Head of caudate nucleus (tissue), 42 donors: ENCODE measurements around the gene RITA1.

Experiments used
- DNase-seq, 42 donors: peaks; one replicate each; pipeline versions ENCODE4 v3.0.0 to v3.0.0-alpha.2; 2020 to 2021; ENCODE audit warnings: mixed read lengths in 7 of 42
- intact Hi-C: fragments of 100-400 bp; cut with DNase I; formaldehyde crosslinking; loops from one replicate; pipeline ENCODE4 v1.15.0; 2022

The RITA1 gene

DNA sequence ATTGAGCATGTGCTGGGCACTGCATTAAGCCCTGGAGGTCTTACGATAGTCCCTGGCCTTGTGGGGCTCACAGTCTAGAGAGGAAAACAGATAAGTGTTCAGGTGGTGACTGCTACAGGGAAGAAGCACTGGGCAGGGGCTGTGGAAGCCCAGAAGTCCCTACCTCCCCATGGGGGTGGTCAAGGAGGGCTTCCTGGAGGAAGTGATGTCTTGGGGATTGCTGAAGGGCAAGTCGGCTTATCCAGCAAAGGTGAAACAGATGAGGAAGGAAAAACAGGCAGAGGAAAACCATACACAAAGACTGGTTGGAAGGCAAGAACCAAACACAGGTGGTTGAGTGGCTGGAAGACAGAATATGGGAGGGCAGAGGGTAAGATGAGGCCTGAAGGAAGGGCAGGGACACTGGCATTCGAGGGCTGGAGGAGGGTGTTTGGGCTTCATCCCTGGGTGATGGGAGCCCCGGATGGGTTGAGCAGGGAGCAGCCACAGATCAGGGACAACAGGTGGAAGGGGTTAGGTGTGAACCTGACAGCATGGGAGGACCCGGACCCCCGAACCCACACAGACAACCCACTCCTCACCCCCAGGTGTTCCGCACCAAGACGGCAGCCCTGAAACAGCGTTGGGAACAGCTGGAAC, 33.2 kb upstream of the RITA1 start:
- intact Hi-C loops, result loop anchor here (2.0 kb wide), 1 partner anchor 104 kb away; no protein-coding TSS in a partner anchor
- no peak for DNase-seq

DNA sequence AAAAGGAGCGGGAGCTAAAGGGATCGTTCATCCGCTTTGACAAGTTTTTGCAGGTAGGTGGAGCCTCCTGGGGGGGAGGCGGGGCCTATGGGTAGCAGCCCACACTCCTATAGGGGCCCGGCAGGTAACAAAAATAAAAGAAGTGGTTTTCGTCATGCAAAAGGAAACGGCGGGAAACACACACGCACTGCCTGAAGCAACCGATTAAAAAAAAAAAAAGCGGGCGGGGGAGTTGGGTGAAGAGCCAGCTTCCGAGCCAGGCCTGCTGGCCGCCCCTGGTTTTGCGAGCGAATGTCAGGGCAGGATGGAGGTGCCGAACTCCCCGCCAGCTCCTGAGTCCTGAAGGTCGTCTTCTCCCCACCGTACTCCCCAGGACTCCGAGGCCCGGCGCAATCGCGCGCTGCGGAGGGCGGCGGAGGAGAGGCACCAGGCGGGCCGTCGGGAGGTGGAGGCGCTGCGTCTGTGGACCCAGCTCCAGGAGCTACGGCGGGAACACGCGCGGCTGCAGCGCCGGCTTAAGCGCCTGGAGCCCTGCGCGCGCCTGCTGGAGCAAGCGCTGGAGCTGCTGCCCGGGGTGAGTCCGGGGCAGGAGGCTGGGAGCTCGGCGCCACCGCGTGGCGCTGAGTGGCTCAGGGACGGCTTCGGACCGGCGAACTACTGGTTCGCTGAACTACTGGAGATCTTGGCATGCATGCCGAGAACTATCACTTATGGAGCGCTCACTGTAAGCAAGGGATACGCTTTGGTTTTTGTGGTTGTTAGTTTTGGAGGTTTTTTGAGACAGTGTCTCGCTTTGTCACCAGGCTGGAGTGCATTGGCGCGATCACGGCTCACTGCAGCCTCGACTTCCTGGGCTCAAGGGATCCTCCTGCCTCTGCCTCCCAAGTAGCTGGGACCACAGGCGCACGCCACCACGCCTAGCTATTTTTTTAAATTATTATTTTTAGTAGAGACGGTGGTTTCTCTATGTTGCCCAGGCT, 32.4 kb upstream of the RITA1 start:
- peak; percentile 61 to 90 (median 81) for DNase-seq

GRCh38 chr12:113154351-113154973, 31.1 kb upstream of the RITA1 start:
- intact Hi-C loops, result no loop called here
- peak; percentile 50 to 92 (median 77) for DNase-seq

More for the DNA sequence above, 32.4 kb upstream of the RITA1 start:
- intact Hi-C loops, result loop anchor here (2.0 kb wide), 1 partner anchor 104 kb away; no protein-coding TSS in a partner anchor

DNA sequence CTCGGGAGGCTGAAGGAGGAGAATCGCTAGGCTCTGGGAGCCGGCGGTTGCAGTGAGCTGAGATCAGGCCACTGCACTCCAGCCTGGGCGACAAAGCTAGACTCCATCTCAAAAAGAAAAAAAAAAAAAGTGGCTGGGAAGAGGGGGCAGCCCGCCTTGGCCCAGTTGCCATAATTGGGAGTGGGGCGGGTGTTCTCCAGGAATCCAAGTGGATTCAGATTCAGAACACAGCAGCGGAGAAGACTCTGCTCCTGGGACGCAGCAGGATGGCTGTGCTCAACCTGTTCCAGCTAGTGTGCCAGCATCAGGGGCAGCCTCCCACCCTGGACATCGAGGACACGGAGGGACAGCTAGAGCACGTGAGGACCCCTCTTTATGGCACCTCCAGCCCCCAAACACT, 30.5 kb upstream of the RITA1 start:
- intact Hi-C loops, result no loop called here
- DNase-seq, result peak in 1 of 42 donors; percentile 22

- DNase-seq, result no peak
- intact Hi-C loops, result no loop called here
Measured at GRCh38 chr12:113155646-113156045, 29.9 kb upstream of the RITA1 start.

DNA sequence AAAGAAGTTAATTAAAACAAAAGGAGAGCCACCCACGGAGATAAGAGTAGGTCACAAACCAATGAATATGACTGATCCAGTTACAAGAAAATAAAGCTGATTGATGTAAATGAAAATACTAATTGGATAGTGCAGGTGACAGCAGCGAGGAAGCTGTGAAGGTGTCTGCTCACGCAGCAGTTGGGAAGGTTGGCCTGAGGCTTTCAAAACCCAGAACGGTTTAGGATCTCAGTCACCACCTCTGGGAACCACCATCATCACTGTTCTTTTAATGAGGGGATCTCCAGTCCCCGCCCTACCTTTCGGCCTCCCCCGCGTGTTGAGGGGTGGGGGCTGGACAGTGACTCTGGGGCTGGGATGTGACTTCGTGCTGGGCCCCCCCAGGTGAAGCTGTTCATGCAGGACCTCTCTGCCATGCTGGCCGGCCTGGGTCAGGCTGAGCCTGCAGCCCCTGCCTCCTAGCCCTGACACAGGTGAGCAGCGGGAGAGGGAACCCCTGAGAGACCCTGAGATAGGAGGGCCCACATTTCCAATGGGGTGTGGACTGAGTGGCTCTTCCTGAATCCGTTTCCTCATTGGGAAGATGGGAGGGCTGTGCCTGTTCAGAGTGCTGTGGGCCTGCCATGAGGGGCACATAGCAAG, 28.2 kb upstream of the RITA1 start:
- intact Hi-C loops, result no loop called here
- DNase-seq, result no peak

GRCh38 chr12:113158439-113159203, 26.9 kb upstream of the RITA1 start:
- intact Hi-C loops, result no loop called here
- DNase-seq, result no peak

DNA sequence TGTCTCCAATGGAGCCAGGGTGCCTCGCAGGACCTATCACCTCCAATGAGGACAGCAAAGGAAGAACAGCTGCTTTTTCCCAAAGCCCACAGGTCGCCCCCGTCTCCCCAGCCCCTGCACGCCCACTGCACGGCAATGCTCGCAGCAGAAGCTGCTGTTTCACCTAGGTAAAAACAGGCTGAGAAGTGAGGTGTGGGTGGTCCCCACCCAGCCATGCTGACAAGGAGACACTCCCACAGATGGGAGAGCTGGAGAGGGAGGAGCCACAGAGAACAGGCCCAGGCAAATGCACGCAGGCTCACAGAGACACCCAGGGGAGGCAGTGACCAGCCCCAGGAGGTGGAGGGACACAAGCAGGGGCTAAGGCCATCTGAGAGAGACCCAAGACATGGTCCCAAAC, 25.6 kb upstream of the RITA1 start:
- intact Hi-C loops, result no loop called here
- peak; percentile 48 to 96 (median 81) for DNase-seq

- DNase-seq, result peak; percentile 60 to 97 (median 86)
Measured at GRCh38 chr12:113161415-113162016, 24.0 kb upstream of the RITA1 start.

GRCh38 chr12:113162102-113163029, 23.2 kb upstream of the RITA1 start:
- DNase-seq, result peak in 10 of 42 donors; percentile 29 to 74 (median 52)
- intact Hi-C loops, result no loop called here

More at GRCh38 chr12:113161415-113162016, 24.0 kb upstream of the RITA1 start:
- intact Hi-C loops, result no loop called here

DNA sequence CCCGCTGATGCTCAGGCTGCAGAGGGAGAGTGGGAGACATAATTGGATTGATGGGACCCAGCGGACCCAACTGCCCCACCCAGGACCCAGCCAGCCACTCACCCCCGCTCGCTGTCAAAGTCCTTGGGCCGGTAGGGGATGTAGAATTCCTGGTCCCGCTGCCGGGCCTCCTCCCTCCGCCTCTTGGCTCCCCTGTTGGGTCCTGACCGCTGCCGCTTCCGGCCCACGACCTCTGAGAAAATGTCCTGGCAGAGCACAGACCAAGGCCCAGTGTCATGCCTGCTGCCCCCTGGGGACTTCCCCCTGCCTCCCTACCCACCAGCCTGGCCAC, 22.5 kb upstream of the RITA1 start:
- intact Hi-C loops, result no loop called here
- no peak for DNase-seq

- no peak for DNase-seq
- intact Hi-C loops, result no loop called here
Measured at GRCh38 chr12:113164014-113164413, 21.5 kb upstream of the RITA1 start.

- no peak for DNase-seq
- intact Hi-C loops, result no loop called here
Measured at GRCh38 chr12:113165521-113166450, 19.7 kb upstream of the RITA1 start.

DNA sequence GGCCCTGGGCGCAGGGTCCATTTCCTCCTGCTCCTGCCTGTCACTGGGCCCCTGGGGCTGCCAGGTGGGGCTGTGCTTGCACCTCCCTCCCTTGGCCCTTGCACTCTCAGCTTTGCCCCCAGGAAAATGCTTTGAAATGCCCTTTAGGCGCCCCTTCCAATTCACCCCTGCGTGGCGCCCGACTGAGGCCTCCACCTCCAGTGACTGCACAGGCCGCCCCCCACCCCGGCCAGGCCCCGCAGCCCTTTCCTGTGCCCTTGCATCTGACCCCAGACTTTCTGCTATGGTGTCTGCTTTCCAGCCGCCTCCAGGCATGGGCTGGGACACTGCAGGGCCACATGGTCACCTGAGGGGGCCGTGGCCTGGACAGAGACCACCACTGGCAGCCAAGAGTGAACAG, 17.7 kb upstream of the RITA1 start:
- intact Hi-C loops, result no loop called here
- no peak for DNase-seq

DNA sequence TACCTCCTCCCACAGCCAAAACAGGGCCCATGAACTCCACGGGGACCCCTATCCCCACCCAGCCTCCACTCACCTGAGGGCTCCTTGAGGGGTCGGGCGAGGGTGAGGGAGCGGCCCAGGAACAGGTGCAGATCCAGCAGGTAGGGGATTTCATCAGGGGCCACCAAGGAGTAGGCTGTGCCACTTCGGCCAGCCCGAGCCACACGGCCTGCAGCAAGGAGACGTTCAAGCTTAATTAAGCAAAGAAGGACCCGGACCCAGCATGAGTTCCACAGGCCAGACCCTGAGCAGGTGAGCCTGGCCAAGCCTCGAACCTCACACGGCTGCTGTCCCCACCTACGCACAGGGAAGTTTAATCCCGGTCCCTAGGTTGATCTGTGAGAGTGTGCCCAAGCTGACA, 15.8 kb upstream of the RITA1 start:
- intact Hi-C loops, result loop anchor here (5.0 kb wide), 1 partner anchor 122 kb away; no protein-coding TSS in a partner anchor
- no peak for DNase-seq

GRCh38 chr12:113170457-113170856, 15.1 kb upstream of the RITA1 start:
- no peak for DNase-seq
- intact Hi-C loops, result loop anchor here (5.0 kb wide), 1 partner anchor 123 kb away; no protein-coding TSS in a partner anchor
